Measurements from ENCODE around the gene GADD45A. TPM values are rescaled to one million over a fixed set of nuclear protein-coding genes. Genes with fewer than 3 reads are reported as not detected.

GADD45A gene
- total and polyA plus RNA-seq, 9 donors = 6.8 to 24.1 (median 19.8) TPM

DNA sequence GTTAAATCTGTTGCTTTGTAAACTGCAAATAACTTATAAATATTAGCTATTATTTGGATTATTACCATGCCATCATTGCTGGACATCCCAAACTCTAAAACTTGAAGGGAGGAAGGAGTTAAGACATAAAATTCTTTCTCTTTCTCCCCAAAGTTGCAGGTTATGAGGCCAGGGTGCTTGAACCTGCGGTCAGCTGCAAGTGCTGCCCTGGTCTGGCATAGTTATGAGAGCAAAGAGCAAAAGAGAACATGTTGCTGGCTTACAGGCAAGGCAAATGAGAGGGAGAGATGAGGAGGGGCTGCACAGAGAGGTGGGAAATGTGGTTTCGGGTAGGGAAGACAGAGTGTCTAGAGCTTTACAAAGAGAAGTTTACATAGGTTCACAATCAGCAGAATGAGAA lies 30.8 kb downstream of the GADD45A start:
- Histone ChIP-seq H3K36me3 (ENCODE audit: control insufficient read depth, insufficient read depth, low read length) (no peaks in the 10 kb centered on the region), H3K4me1 (ENCODE audit: control insufficient read depth, insufficient read depth, low read length) (peaks cover 18% of the 10 kb centered on the region), H3K4me3 (ENCODE audit: low read length) (no peak overlapping the region), H3K9me3 (replicated peaks; ENCODE audit: control insufficient read depth, low read depth, low read length) (no peaks in the 10 kb centered on the region), H3K27ac (ENCODE audit: low read length) (no peak overlapping the region), H3K27me3 (ENCODE audit: control insufficient read depth, insufficient read depth, low read length) (no peaks in the 10 kb centered on the region)
- no peak for DNase-seq
- WGBS (ENCODE audit: insufficient coverage) = 80% methylated on average over 1 of the region's 2 CpGs

DNA sequence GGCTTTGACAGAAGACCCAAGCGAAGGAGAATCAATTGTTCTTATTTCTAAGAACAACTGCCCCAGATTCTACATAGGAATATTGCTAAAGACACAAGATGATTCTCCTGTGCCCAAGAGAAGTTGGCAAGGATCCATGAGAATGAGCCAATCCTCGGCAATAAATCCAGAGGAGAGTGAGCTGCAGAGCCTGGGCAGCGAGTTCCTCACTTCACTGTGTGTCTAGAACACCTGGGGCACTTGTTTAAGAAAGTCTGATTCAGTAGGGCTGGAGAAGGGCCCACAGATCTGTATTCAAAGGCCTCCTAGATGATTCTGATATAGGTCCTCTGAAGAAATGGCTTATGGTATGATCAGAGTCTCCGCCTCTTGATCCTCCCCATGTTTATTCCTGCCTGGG lies 31.8 kb downstream of the GADD45A start:
- Histone ChIP-seq H3K4me3 (ENCODE audit: low read length) (no peak overlapping the region), H3K27me3 (ENCODE audit: control insufficient read depth, insufficient read depth, low read length) (no peaks in the 10 kb centered on the region), H3K36me3 (ENCODE audit: control insufficient read depth, insufficient read depth, low read length) (no peaks in the 10 kb centered on the region), H3K27ac (ENCODE audit: low read length) (no peak overlapping the region), H3K9me3 (replicated peaks; ENCODE audit: control insufficient read depth, low read depth, low read length) (no peaks in the 10 kb centered on the region), H3K4me1 (ENCODE audit: control insufficient read depth, insufficient read depth, low read length) (peaks cover 16% of the 10 kb centered on the region)
- 50% methylated on average over 1 of the region's 4 CpGs for WGBS (ENCODE audit: insufficient coverage)
- no peak for DNase-seq

DNA sequence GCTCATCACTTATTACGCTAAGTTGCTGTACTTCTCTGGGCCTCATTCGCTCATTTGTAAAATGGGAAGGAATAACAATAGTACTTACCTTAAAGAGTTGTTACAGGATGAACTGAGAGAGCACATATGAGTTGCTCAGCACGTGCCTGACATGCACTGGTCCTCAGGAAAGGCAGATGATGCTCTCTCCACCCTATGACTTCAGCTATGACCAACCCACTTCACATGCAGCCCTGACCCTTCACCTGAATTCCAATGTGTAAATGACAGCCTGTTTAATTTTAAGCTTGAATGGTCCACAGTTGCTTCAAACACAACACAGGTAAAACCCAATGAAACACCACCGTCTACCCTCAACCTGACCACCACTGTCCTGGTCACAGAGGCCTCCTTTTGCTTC lies 32.9 kb downstream of the GADD45A start:
- Histone ChIP-seq H3K36me3 (ENCODE audit: control insufficient read depth, insufficient read depth, low read length) (no peaks in the 10 kb centered on the region), H3K9me3 (replicated peaks; ENCODE audit: control insufficient read depth, low read depth, low read length) (no peaks in the 10 kb centered on the region), H3K4me3 (ENCODE audit: low read length) (no peak overlapping the region), H3K27ac (ENCODE audit: low read length) (no peak overlapping the region), H3K27me3 (ENCODE audit: control insufficient read depth, insufficient read depth, low read length) (no peaks in the 10 kb centered on the region), H3K4me1 (ENCODE audit: control insufficient read depth, insufficient read depth, low read length) (peaks cover 14% of the 10 kb centered on the region)
- DNase-seq = no peak
- 75% methylated on average over 2 of the region's 4 CpGs for WGBS (ENCODE audit: insufficient coverage)

DNA sequence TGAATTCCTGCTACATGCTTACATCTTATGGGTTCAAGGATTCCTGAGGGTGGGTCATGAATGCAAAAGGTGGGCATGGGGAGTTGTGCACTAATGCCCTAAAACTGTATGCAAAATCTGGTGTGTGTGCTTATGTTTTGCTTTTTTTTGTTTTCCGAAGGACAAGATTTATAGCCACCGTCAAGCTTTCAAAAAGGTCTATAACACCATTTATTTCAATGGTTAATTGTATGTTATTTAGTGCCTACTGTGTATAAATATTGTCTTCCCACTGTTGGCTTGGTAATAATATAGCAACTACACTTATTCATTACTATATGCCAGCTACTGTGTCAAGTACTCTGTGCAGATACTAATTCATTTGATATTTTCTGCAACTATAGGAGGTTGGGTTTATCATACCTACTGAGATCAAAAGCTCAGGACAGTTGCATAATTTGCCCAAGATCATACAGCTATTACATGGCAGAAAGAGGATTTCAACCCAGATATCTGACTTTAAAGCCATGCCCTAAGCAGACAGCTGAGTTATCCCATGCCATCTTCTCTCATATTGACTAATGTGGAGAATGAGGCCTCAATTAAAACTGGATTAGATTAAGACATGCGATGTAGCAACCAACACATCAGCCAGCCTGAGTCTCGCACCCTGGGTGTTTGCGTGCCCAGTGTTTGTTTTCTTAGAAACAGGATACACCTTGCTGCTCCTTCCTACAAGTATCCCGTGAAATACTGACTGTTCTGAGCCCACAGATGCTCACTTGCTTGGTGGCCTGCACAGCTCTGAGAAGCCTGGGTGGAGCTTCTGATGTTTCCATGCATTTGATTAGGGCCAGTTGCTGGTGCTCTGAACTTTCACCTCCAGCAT lies 34.6 kb downstream of the GADD45A start:
- no peak for DNase-seq
- Histone ChIP-seq H3K36me3 (ENCODE audit: control insufficient read depth, insufficient read depth, low read length) (no peaks in the 10 kb centered on the region), H3K9me3 (replicated peaks; ENCODE audit: control insufficient read depth, low read depth, low read length) (no peaks in the 10 kb centered on the region), H3K4me1 (ENCODE audit: control insufficient read depth, insufficient read depth, low read length) (peaks cover 8% of the 10 kb centered on the region), H3K27me3 (ENCODE audit: control insufficient read depth, insufficient read depth, low read length) (no peaks in the 10 kb centered on the region), H3K27ac (ENCODE audit: low read length) (no peak overlapping the region), H3K4me3 (ENCODE audit: low read length) (no peak overlapping the region)
- 78% methylated on average over 3 of the region's 6 CpGs for WGBS (ENCODE audit: insufficient coverage)

DNA sequence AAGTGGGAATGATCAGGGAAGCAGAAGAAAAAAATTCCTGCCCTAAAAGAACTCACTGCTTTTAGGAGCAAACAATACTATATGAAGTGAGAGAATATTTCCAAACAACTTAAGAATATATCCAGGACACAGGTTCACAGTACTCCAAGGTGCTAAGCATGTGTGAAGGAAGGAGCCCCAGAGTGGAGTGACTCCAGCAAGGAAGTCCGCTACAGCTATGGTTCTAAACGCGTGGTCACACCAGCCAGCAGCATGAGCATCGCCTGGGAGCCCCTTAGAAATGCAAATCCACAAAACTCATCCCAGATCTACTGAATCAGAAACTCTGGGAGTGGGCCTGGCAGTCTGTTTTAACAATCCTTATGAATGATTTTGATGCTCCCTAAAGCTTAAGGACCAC lies 36.1 kb downstream of the GADD45A start:
- Histone ChIP-seq H3K4me1 (ENCODE audit: control insufficient read depth, insufficient read depth, low read length) (peaks cover 8% of the 10 kb centered on the region), H3K27me3 (ENCODE audit: control insufficient read depth, insufficient read depth, low read length) (no peaks in the 10 kb centered on the region), H3K27ac (ENCODE audit: low read length) (no peak overlapping the region), H3K9me3 (replicated peaks; ENCODE audit: control insufficient read depth, low read depth, low read length) (no peaks in the 10 kb centered on the region), H3K4me3 (ENCODE audit: low read length) (no peak overlapping the region), H3K36me3 (ENCODE audit: control insufficient read depth, insufficient read depth, low read length) (no peaks in the 10 kb centered on the region)
- no peak for DNase-seq
- WGBS (ENCODE audit: insufficient coverage) = no CpG with 5 or more reads among the region's 4 CpGs

DNA sequence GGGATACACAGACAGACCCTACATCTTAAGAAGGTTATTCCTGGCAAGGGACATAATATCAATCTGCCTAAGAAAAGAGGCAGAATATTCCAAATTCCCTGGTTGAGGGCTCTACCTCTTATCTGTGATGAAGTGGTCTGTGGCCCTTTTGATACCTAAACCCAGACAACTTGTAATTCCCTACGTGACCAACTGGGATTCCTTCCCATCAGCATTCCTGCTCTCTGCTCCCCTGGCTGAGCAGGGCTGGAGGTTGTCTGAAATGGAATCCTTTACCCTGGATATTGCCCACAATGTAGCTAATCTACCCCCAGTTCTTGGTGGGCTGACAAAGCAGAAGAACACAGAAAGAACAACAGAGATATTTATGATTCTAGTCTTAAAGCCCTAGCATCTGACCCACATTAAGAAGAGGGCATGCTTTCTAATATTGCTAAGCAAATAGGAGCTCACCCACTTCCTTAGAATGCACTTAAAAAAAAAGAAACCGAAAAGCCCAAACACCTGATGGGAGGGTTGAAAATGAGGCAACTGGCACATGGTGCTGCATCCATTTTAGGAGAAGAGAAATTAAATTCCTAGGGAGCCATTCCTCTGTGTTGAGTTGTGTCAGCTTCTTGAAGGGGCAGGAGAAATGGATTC lies 36.8 kb downstream of the GADD45A start:
- Histone ChIP-seq H3K27ac (ENCODE audit: low read length) (no peak overlapping the region), H3K9me3 (replicated peaks; ENCODE audit: control insufficient read depth, low read depth, low read length) (no peaks in the 10 kb centered on the region), H3K4me3 (ENCODE audit: low read length) (no peak overlapping the region), H3K4me1 (ENCODE audit: control insufficient read depth, insufficient read depth, low read length) (peaks cover 6% of the 10 kb centered on the region), H3K36me3 (ENCODE audit: control insufficient read depth, insufficient read depth, low read length) (no peaks in the 10 kb centered on the region), H3K27me3 (ENCODE audit: control insufficient read depth, insufficient read depth, low read length) (no peaks in the 10 kb centered on the region)
- no peak for DNase-seq
- no CpG with 5 or more reads among the region's 2 CpGs for WGBS (ENCODE audit: insufficient coverage)

DNA sequence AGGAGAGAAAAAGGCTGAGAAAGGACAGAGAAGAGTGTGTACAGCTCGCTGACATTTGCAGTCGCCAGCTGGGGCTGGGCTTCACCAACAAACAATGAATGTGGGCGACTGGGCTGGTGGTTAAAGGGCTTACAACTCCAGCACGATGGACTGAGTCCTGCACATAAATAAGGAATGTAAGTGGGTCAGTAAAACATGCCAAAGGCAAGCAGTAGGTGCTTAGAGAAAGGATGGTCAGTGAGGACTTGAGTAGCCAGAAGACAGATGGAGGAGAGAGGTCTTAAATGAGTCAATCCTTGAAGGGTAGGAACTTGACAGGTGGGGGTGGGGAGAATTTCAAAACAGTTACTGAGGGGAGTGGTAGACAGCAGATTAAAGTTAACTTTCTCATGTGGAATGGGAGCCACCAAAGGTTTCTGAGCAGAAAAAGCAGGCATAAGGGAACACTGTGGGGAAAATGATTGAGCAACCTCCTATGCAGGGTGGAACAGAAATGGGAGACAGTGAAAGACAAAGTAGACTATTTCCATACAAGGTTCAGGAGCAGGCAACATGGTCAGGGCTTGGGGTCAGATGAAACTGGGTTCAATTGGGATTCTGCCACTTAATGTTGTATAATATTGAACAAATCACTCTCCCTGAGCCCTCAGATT lies 37.4 kb downstream of the GADD45A start:
- no peak overlapping the region for H3K27ac ChIP-seq (ENCODE audit: low read length)
- no peaks in the 10 kb centered on the region for H3K36me3 ChIP-seq (ENCODE audit: control insufficient read depth, insufficient read depth, low read length)
- H3K9me3 ChIP-seq (replicated peaks; ENCODE audit: control insufficient read depth, low read depth, low read length) = no peaks in the 10 kb centered on the region
- H3K27me3 ChIP-seq (ENCODE audit: control insufficient read depth, insufficient read depth, low read length) = no peaks in the 10 kb centered on the region
- H3K4me1 ChIP-seq (ENCODE audit: control insufficient read depth, insufficient read depth, low read length) = peaks cover 5% of the 10 kb centered on the region
- DNase-seq = no peak
- H3K4me3 ChIP-seq (ENCODE audit: low read length) = no peak overlapping the region
- WGBS (ENCODE audit: insufficient coverage) = 77% methylated on average over 4 of the region's 4 CpGs

DNA sequence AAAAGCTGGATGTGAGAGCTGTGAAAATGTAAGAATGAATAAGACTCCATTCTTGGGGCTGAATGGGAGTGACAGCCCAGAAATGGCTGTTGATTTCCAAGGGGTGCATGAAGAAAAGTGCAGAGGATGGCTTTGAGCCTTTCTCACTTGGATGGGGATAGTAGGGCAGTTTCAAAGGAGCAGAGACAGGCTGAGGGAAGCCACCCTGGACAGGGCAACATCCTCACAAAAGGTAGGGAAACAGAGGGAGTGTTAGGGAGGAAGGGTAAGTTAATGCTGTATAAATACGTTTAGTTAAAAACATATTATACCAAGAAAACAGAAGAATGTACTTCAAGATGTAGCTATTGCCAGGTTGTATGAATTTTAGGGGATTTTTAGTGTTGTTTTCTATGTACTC lies 38.1 kb downstream of the GADD45A start:
- no peak for DNase-seq
- no peaks in the 10 kb centered on the region for H3K9me3 ChIP-seq (replicated peaks; ENCODE audit: control insufficient read depth, low read depth, low read length)
- no CpG with 5 or more reads among the region's 1 CpG for WGBS (ENCODE audit: insufficient coverage)
- no peak overlapping the region for H3K27ac ChIP-seq (ENCODE audit: low read length)
- H3K4me1 ChIP-seq (ENCODE audit: control insufficient read depth, insufficient read depth, low read length) = peaks cover 5% of the 10 kb centered on the region
- no peaks in the 10 kb centered on the region for H3K27me3 ChIP-seq (ENCODE audit: control insufficient read depth, insufficient read depth, low read length)
- no peaks in the 10 kb centered on the region for H3K36me3 ChIP-seq (ENCODE audit: control insufficient read depth, insufficient read depth, low read length)
- H3K4me3 ChIP-seq (ENCODE audit: low read length) = no peak overlapping the region

DNA sequence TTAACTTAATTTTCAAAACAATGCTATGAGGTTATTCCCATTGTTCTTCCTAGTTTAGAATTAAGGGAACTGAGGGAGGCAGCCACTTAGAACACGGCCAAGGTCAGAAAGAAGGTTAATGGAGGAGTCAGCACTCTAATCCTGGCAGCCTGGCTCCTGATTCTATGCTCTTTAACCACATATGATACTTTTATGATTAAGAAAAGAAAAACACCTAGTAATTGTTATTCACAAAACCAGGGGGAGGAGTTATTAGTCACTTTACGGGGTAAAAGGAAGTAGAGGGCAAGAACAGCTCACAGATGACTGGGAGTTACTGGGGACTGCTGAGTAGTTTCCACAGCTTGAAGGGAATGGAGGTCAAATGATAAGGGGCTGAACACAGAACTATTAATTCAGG lies 38.6 kb downstream of the GADD45A start:
- no peak for DNase-seq
- Histone ChIP-seq H3K4me1 (ENCODE audit: control insufficient read depth, insufficient read depth, low read length) (peaks cover 5% of the 10 kb centered on the region), H3K36me3 (ENCODE audit: control insufficient read depth, insufficient read depth, low read length) (no peaks in the 10 kb centered on the region), H3K4me3 (ENCODE audit: low read length) (no peak overlapping the region), H3K27ac (ENCODE audit: low read length) (peak overlapping the region; percentile 56), H3K27me3 (ENCODE audit: control insufficient read depth, insufficient read depth, low read length) (no peaks in the 10 kb centered on the region), H3K9me3 (replicated peaks; ENCODE audit: control insufficient read depth, low read depth, low read length) (no peaks in the 10 kb centered on the region)
- WGBS (ENCODE audit: insufficient coverage) = 67% methylated on average over 1 of the region's 2 CpGs

DNA sequence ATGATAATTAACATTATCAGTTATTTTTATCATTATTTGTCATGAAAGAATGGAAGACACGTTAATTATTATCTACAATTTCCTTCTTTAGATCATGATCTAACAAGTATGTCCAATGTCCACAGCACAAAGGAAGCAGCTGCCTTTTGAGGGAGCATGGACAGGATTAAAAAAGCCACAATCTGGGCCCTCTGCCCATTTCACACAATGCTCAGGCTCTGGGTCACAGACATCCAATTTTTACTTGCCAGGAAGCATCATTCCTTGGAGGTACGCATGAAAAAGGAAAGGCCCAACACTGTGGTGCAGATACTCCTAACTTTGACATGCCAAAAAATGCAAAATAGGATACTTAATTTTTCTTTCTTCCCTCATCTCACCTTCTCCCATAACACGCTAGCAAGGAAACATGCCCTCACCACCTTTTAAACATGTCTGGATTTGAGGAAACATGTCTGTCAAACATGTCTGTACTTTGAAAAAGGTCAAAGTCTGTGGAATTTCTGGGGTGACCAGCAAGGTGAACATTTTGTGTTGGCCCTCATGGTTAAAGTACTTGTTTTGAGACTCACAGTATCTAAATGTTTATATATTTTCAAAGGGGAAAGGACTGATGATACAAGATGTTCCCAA lies 40.0 kb downstream of the GADD45A start:
- H3K4me3 ChIP-seq (ENCODE audit: low read length) = no peak overlapping the region
- H3K27me3 ChIP-seq (ENCODE audit: control insufficient read depth, insufficient read depth, low read length) = no peaks in the 10 kb centered on the region
- no peaks in the 10 kb centered on the region for H3K36me3 ChIP-seq (ENCODE audit: control insufficient read depth, insufficient read depth, low read length)
- WGBS (ENCODE audit: insufficient coverage) = 57% methylated on average over 1 of the region's 3 CpGs
- H3K4me1 ChIP-seq (ENCODE audit: control insufficient read depth, insufficient read depth, low read length) = peaks cover 5% of the 10 kb centered on the region
- H3K27ac ChIP-seq (ENCODE audit: low read length) = no peak overlapping the region
- no peaks in the 10 kb centered on the region for H3K9me3 ChIP-seq (replicated peaks; ENCODE audit: control insufficient read depth, low read depth, low read length)
- DNase-seq = peak; percentile 82
